Fibroblast of the aortic adventitia (primary cell): ENCODE data around the gene EXOC4. TPM values are rescaled to one million over a fixed set of nuclear protein-coding genes. Genes with fewer than 3 reads are reported as not detected.

Experiments
- DNase-seq: peaks from one replicate; pipeline ENCODE4 v3.0.0-alpha.2; 2010; ENCODE audit warnings: low read depth
- H3K4me3 ChIP-seq: 2 replicates; pipeline ENCODE4 v1.5.1; 2011; ENCODE audit warnings: low read depth, mild to moderate bottlenecking, control low read depth, low read length, moderate library complexity
- CTCF ChIP-seq: IDR thresholded peaks from 2 replicates; pipeline ENCODE4 v1.5.1; 2011; ENCODE audit warnings: mild to moderate bottlenecking, low read length, control low read depth, inconsistent platforms; ENCODE audit not compliant: insufficient read depth
- total RNA-seq: library from RNA; depleted of rRNA; stranded (reverse); fragments of >200 nt; gene quantifications from 2 replicates; pipeline ENCODE4 v1.2.3, GENCODE V29; 2012; ENCODE audit warnings: low replicate concordance

EXOC4 gene
- total RNA-seq, 1 donor: 105 TPM

GRCh38 chr7:134062460-134062859 is 809.6 kb downstream of the EXOC4 start:
- no peak for TF ChIP-seq CTCF
- DNase-seq: no peak
- no peak overlapping the region for H3K4me3 ChIP-seq

GRCh38 chr7:134065415-134065814 is 812.5 kb downstream of the EXOC4 start:
- no peak for TF ChIP-seq CTCF
- no peak for DNase-seq
- H3K4me3 ChIP-seq: no peak overlapping the region

- DNase-seq: no peak
- no peak for TF ChIP-seq CTCF
Measured at GRCh38 chr7:134067164-134067563, 814.3 kb downstream of the EXOC4 start.

GRCh38 chr7:134068670-134069069 is 815.8 kb downstream of the EXOC4 start:
- H3K4me3 ChIP-seq: no peak overlapping the region
- no peak for TF ChIP-seq CTCF
- no peak for DNase-seq

More at GRCh38 chr7:134067164-134067563, 814.3 kb downstream of the EXOC4 start:
- no peak overlapping the region for H3K4me3 ChIP-seq

GRCh38 chr7:134069187-134069586 is 816.3 kb downstream of the EXOC4 start:
- no peak for TF ChIP-seq CTCF
- DNase-seq: no peak
- H3K4me3 ChIP-seq: no peak overlapping the region

- DNase-seq: no peak
- no peak for TF ChIP-seq CTCF
- H3K4me3 ChIP-seq: no peak overlapping the region
Measured at GRCh38 chr7:134070673-134071072, 817.8 kb downstream of the EXOC4 start.

- H3K4me3 ChIP-seq: no peak overlapping the region
- TF ChIP-seq CTCF: no peak
- no peak for DNase-seq
Measured at GRCh38 chr7:134071355-134072331, 818.8 kb downstream of the EXOC4 start.
